AG04450 (cell line): Measurements from ENCODE around the gene IGF2R. TPM values are rescaled to one million over a fixed set of nuclear protein-coding genes. Genes with fewer than 3 reads are reported as not detected.

Source experiments
- CTCF ChIA-PET: fragments of 300-600, 350-600 bp; formaldehyde crosslinking; extraction: SDS; loops from one replicate; lab custom pipeline; 2022; ENCODE audit warnings: antibody characterized with exemption, inconsistent platforms; lab: Charles Lee
- POLR2A ChIA-PET: fragments of 350-600 bp; formaldehyde crosslinking; extraction: SDS; loops from one replicate; lab custom pipeline; 2021; ENCODE audit warnings: antibody characterized with exemption, inconsistent platforms; lab: Yijun Ruan, JAX
- DNase-seq: peaks from one replicate; pipeline ENCODE4 v3.0.0-alpha.2; 2011; ENCODE audit warnings: low read depth, low spot score
- H3K27ac ChIP-seq: one replicate; pipeline ENCODE4 v1.5.1; 2012; ENCODE audit warnings: low read depth, low read length, control low read depth
- H3K27me3 ChIP-seq: one replicate; pipeline ENCODE4 v1.6.0; 2012; ENCODE audit warnings: low read length; ENCODE audit not compliant: control insufficient read depth, insufficient read depth
- H3K4me3 ChIP-seq: 2 replicates; pipeline ENCODE4 v1.5.1; 2011; ENCODE audit warnings: mild to moderate bottlenecking, low read depth, low read length, control low read depth
- H3K9me3 ChIP-seq: 2 replicates; pipeline ENCODE4 v1.5.1; 2012; ENCODE audit warnings: low read length; ENCODE audit not compliant: control insufficient read depth, insufficient read depth
- CTCF ChIP-seq: IDR thresholded peaks from 2 replicates; pipeline ENCODE4 v1.5.1; 2011; ENCODE audit warnings: low read depth, low read length, control low read depth, inconsistent platforms
- polyA plus RNA-seq: library from polyadenylated mRNA; depleted of rRNA; stranded (reverse); fragments of >200 nt; gene quantifications from 2 replicates; pipeline ENCODE4 v1.2.3, GENCODE V29; 2011

Gene IGF2R
- polyA plus RNA-seq, 1 experiment: 40.9 TPM

- POLR2A ChIA-PET: no interaction called here
- Histone ChIP-seq H3K27ac (no peak overlapping the region), H3K27me3 (no peaks in the 10 kb centered on the region), H3K4me3 (no peak overlapping the region), H3K9me3 (no peaks in the 10 kb centered on the region)
- DNase-seq: no peak
- CTCF ChIA-PET: interaction anchor here (1.9 kb wide), 1 partner anchor 96 kb away, joined by 4 read pairs; no protein-coding TSS in a partner anchor
- no peak for TF ChIP-seq CTCF
Observed at GRCh38 chr6:159959165-159959975, 9.5 kb upstream of the IGF2R start.

GRCh38 chr6:159959976-159960384 lies 8.9 kb upstream of the IGF2R start:
- TF ChIP-seq CTCF: no peak
- CTCF ChIA-PET: interaction anchor here (1.9 kb wide), 1 partner anchor 97 kb away, joined by 4 read pairs; no protein-coding TSS in a partner anchor
- peaks cover 1% of the 10 kb centered on the region for H3K27me3 ChIP-seq
- H3K9me3 ChIP-seq: no peaks in the 10 kb centered on the region
- H3K4me3 ChIP-seq: no peak overlapping the region
- no peak for DNase-seq
- H3K27ac ChIP-seq: no peak overlapping the region
- POLR2A ChIA-PET: no interaction called here

- POLR2A ChIA-PET: no interaction called here
- no peak for TF ChIP-seq CTCF
- DNase-seq: no peak
- CTCF ChIA-PET: interaction anchor here (1.9 kb wide), 1 partner anchor 97 kb away, joined by 4 read pairs; no protein-coding TSS in a partner anchor
- peaks cover 4% of the 10 kb centered on the region for H3K27me3 ChIP-seq
- H3K27ac ChIP-seq: no peak overlapping the region
- no peak overlapping the region for H3K4me3 ChIP-seq
- no peaks in the 10 kb centered on the region for H3K9me3 ChIP-seq
Observed at GRCh38 chr6:159960485-159960884, 8.4 kb upstream of the IGF2R start.

GRCh38 chr6:159961528-159961927 lies 7.4 kb upstream of the IGF2R start:
- Histone ChIP-seq H3K4me3 (no peak overlapping the region), H3K9me3 (no peaks in the 10 kb centered on the region), H3K27ac (no peak overlapping the region), H3K27me3 (peaks cover 4% of the 10 kb centered on the region)
- CTCF ChIA-PET: interaction anchor here (0.6 to 1.9 kb wide), 2 partner anchors 98 to 119 kb away, joined by 3 to 4 read pairs; no protein-coding TSS in a partner anchor
- DNase-seq: no peak
- TF ChIP-seq CTCF: no peak
- POLR2A ChIA-PET: no interaction called here

- CTCF ChIA-PET: no interaction called here
Observed at GRCh38 chr6:159963111-159963510, 5.8 kb upstream of the IGF2R start.

More at GRCh38 chr6:159963111-159963510, 5.8 kb upstream of the IGF2R start:
- no peaks in the 10 kb centered on the region for H3K9me3 ChIP-seq
- no peak overlapping the region for H3K27ac ChIP-seq
- DNase-seq: no peak
- TF ChIP-seq CTCF: no peak
- H3K4me3 ChIP-seq: no peak overlapping the region
- POLR2A ChIA-PET: no interaction called here
- peaks cover 4% of the 10 kb centered on the region for H3K27me3 ChIP-seq
